VCaP (cell line): ENCODE measurements around the gene COL1A1.

Experiments used
- H3K27ac ChIP-seq: fragments of 450-650 bp; 2 replicates; pipeline ENCODE4 v1.5.1; 2017
- TF ChIP-seq, protein P1 (sequence below): fragments of 450-650 bp; conservative IDR thresholded peaks from 2 replicates; pipeline ENCODE4 v1.5.1; 2017; ENCODE audit warnings: mild to moderate bottlenecking, moderate library complexity

Gene COL1A1

DNA sequence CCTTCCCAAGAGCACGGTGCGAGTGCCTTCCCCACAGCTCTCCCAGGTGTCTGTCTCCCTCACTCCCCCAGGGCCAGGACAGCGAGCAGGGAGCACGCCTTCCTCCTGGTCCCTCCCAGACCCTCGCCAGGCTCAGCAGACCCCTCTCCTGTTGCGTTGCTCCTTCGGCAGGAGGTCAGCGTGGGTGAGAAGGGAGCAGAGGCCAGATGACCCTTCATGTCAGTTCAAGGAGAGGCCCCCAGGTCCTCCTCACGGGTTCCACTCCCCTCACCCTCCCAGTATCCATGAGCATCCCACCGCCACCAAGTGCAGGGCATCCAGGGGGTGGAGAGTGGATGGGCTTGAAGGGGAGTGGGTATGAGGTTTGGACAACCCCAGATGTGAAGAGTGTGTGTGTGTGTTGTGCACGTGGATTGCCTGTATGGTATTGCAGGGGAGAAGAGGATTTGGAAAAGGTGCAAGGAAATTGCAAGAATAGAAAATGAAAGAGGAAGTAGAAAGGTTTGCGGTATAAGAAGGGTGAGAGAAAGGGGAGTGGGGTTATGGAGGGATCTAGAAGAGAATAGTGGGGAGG, 17.9 kb downstream of the COL1A1 start:
- no peak overlapping the region for H3K27ac ChIP-seq

DNA sequence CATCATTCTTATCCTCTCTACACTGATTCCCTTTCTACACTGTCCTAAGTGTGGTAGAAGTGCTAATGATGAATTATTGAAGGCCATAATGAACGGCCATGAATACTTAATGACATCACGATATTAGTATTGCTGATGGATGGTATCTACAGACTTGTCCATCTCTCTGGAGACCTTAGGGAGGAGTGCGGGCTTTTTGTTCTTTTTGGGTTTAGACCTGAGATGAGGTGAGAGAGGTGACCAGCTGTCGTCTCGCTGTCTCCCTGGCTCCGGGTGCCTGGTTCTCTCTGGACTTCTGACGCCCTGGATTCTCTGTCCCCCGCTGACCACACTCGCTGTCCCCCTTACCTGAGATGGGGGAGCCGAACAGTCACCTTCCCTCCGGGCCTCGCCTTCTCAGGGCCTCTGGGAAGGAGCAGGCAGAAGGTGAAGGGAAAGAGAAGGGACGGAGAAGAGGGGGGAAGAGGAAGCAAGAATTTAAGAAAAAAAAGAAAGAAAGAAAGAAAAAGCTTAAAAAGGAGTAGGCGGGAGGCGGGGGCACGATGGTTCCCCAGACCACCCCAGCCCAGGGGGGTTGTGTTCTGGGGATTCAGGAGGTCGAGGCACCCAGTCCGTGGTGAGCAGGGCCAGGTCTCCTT, 18.5 kb downstream of the COL1A1 start:
- TF ChIP-seq, protein P1, sequence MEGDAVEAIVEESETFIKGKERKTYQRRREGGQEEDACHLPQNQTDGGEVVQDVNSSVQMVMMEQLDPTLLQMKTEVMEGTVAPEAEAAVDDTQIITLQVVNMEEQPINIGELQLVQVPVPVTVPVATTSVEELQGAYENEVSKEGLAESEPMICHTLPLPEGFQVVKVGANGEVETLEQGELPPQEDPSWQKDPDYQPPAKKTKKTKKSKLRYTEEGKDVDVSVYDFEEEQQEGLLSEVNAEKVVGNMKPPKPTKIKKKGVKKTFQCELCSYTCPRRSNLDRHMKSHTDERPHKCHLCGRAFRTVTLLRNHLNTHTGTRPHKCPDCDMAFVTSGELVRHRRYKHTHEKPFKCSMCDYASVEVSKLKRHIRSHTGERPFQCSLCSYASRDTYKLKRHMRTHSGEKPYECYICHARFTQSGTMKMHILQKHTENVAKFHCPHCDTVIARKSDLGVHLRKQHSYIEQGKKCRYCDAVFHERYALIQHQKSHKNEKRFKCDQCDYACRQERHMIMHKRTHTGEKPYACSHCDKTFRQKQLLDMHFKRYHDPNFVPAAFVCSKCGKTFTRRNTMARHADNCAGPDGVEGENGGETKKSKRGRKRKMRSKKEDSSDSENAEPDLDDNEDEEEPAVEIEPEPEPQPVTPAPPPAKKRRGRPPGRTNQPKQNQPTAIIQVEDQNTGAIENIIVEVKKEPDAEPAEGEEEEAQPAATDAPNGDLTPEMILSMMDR, result no peak
- H3K27ac ChIP-seq, result no peak overlapping the region

More for the DNA sequence above, 17.9 kb downstream of the COL1A1 start:
- TF ChIP-seq, protein P1, result no peak

DNA sequence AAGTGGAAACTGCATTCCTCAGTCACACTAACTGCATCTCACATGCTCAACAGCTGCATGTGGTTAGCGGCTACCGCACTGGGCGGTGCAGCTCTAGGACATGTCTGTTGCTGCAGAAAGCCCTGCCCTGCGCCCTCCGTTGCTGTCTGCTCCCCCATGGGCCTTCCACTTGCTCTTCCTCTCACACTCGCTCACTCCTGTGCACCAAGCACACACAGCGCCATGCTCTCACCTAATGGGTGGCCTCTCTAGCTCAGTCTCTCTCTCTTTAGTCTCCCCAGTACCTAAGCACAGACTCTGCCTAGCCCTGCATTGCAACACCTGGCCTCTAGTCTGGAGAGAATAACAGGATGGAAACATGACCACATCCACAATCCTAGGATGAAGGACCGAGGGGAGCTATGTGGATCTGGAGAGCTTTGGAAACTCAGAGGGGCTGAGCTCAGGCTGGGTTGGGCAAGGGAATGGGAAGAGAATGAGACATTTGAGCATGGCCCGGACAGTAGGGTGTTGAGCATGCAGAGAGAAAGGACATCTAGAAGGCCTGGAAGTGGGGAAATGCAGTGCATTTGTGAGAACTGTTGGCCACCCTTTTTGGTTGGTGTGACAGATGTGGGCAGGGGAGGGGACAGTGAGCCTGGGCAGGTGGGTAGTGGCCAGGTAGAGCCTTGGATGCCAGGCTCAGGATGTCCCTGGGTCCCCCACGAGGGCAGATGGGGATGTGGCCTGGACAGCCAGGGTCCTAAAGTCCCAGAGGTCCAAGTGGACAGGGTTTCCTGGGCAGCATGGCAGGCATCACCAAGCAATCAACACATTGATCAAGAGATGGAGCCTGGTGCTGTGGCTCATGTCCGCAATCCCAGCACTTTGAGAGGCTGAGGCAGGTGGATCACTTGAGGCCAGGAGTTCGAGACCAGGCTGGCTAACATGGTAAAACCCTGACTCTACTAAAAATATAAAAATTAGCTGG, 19.6 kb downstream of the COL1A1 start:
- no peak overlapping the region for H3K27ac ChIP-seq
- TF ChIP-seq, protein P1, result no peak

DNA sequence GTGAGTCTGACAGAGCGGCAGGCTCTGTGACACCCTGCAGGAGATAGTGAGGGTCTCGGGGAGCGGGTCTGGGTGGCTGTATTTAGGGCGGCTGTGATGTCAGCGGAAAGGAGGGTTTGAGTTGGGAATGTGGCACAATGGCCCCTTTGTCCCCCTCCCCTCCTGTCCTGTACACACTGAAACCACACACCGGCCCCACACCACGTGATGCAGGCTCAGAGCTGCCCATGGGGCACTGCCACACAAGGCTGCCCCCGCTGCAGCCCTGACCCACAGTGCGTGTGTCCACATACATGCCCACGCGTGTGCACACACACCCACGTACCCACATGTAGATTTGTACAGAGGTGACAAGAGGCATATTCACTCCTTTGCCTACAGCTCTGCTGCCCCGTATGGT, 20.3 kb downstream of the COL1A1 start:
- TF ChIP-seq, protein P1, result no peak
- H3K27ac ChIP-seq, result no peak overlapping the region

DNA sequence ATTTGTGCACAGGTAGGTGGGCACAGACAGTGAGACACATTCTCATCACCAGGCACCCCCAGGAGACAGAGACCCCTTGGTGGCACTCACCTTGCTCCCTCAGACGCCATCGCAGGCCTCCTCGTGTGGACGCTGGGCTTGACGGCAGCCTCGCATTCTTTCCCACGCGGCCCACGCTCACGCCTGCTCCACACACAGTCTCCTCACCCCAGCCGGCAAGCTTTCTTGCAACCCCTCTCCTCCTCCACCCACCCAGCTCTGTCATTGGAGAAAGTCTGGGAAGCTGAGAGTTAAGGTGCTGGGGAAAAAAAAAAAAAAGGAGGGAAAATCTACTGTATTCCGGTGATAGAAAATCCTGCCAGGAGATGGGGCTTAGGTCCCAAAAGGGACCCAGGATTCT, 20.8 kb downstream of the COL1A1 start:
- TF ChIP-seq, protein P1, result no peak
- no peak overlapping the region for H3K27ac ChIP-seq

DNA sequence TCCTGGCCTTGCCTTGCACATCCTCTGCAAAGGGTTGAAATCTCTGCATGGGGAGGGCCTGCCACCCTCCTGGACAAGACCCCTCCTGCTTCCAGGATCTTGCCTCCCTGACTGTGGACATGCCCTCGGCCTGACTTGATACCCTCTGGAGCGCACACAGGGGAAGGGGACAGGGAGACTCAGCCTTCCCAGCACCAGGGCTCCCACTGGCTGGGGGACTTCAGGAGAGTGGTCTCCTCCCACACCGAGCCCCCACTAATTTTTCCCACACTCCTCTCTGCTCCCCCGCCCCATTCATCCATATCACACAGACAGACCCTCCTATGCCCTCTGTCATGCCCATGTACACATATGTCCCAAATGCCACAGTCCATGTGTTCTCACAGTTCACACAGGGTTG, 21.3 kb downstream of the COL1A1 start:
- TF ChIP-seq, protein P1, result no peak
- H3K27ac ChIP-seq, result no peak overlapping the region
